Measurements from ENCODE around the gene RAB43.

Gene RAB43

DNA sequence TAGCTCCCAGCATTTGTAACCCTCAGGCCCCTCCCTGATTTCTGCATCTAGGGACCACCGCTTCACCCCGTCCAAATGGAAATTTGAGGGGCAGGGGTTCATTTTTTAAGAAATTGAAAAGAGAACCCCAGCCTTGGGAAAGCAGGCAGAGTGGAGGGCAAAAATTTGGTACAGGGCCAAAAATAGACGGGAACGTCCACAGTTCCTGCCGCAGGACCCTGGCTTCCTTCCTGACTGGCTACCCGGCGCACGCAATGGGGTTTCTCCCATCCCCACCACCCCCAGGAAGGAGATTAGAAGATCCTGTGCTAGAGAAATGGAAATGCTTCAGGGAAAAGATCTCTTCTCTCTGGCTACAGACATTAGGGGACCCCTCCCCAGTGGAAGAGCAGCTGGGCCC is 40.1 kb downstream of the RAB43 start (continued):
- TF ChIP-seq ZNF843 (tag by site-specific recombination; IDR thresholded peaks at IDR 0.05) = no peak
- no peak for TF ChIP-seq ZNF274 (IDR thresholded peaks at IDR 0.05; ENCODE audit: low read length)
- no peak for TF ChIP-seq ZNF274 (tag by site-specific recombination; IDR thresholded peaks at IDR 0.05; ENCODE audit: borderline replicate concordance)
- TF ChIP-seq ZNF658 (tag by site-specific recombination; IDR thresholded peaks at IDR 0.05) = no peak
- no peak for TF ChIP-seq ZNF621 (tag by site-specific recombination; IDR thresholded peaks at IDR 0.05)
- TF ChIP-seq ZNF350 (tag by site-specific recombination; IDR thresholded peaks at IDR 0.05) = no peak
- no peak for TF ChIP-seq MYNN (tag by site-specific recombination; IDR thresholded peaks at IDR 0.05; ENCODE audit: borderline replicate concordance)
- TF ChIP-seq ZSCAN16 (tag by site-specific recombination; IDR thresholded peaks at IDR 0.05) = no peak
- TF ChIP-seq ZNF324 (tag by site-specific recombination; IDR thresholded peaks at IDR 0.05) = no peak
- no peak for TF ChIP-seq ZNF623 (tag by site-specific recombination; IDR thresholded peaks at IDR 0.05)
- no peak for TF ChIP-seq ZNF48 (tag by site-specific recombination; IDR thresholded peaks at IDR 0.05)
- TF ChIP-seq KLF9 (tag by site-specific recombination; IDR thresholded peaks at IDR 0.05; ENCODE audit: low read depth) = no peak
- no peak for TF ChIP-seq ZNF138 (tag by site-specific recombination; IDR thresholded peaks at IDR 0.05; ENCODE audit: borderline replicate concordance)

DNA sequence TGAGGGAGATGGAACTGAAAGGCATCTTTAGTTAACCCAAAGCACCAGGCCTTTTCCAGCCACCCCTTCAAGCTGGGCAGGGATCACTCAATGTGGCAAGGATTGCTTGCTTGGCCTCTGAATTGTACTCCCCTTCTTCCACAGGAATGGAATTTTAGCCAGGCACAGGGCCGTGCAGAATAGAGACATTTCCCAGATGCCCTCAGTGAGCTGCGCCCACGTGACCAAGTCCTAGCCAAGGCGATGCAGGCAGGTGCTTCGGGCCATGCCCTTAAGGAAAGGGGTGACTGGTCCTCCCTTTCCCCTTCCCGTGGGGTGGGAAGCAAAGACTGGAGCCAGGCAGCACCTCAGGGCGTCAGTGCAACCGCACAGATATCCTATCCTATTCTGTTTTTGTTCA is 43.1 kb downstream of the RAB43 start:
- Histone ChIP-seq H3K36me3 (ENCODE audit: control insufficient read depth in 2 of 2, insufficient read depth in 1 of 2, low read length in 2 of 2) (no peaks in the 10 kb centered on the region), H3K4me1 (ENCODE audit: control insufficient read depth, insufficient read depth, low read length) (no peaks in the 10 kb centered on the region), H3K9me3 (ENCODE audit: control insufficient read depth, insufficient read depth, low read depth, low read length) (no peaks in the 10 kb centered on the region), H3K27ac (ENCODE audit: extremely low read depth, low read depth, low read length) (no peak overlapping the region), H3K4me3 (ENCODE audit: low read depth, low read length) (no peak overlapping the region)
- TF ChIP-seq ZNF302 (tag by site-specific recombination; IDR thresholded peaks at IDR 0.05; ENCODE audit: low read depth) (no peak), ZNF184 (tag by site-specific recombination; IDR thresholded peaks at IDR 0.05) (no peak), ZNF335 (tag by site-specific recombination; conservative IDR thresholded peaks at IDR 0.05) (no peak), HOXA7 (CRISPR knock-in tag; IDR thresholded peaks at IDR 0.05; ENCODE audit: borderline replicate concordance) (no peak), ZNF133 (tag by site-specific recombination; IDR thresholded peaks at IDR 0.05) (no peak), SETDB1 (IDR thresholded peaks at IDR 0.05; ENCODE audit: insufficient read length, low read length) (no peak), ZNF560 (tag by site-specific recombination; IDR thresholded peaks at IDR 0.05; ENCODE audit: borderline replicate concordance) (no peak), BCL11B (tag by site-specific recombination; IDR thresholded peaks at IDR 0.05; ENCODE audit: low read depth) (no peak), IKZF3 (tag by site-specific recombination; IDR thresholded peaks at IDR 0.05) (no peak), RBAK (tag by site-specific recombination; IDR thresholded peaks at IDR 0.05) (no peak)
- TF ChIP-seq, protein P1, sequence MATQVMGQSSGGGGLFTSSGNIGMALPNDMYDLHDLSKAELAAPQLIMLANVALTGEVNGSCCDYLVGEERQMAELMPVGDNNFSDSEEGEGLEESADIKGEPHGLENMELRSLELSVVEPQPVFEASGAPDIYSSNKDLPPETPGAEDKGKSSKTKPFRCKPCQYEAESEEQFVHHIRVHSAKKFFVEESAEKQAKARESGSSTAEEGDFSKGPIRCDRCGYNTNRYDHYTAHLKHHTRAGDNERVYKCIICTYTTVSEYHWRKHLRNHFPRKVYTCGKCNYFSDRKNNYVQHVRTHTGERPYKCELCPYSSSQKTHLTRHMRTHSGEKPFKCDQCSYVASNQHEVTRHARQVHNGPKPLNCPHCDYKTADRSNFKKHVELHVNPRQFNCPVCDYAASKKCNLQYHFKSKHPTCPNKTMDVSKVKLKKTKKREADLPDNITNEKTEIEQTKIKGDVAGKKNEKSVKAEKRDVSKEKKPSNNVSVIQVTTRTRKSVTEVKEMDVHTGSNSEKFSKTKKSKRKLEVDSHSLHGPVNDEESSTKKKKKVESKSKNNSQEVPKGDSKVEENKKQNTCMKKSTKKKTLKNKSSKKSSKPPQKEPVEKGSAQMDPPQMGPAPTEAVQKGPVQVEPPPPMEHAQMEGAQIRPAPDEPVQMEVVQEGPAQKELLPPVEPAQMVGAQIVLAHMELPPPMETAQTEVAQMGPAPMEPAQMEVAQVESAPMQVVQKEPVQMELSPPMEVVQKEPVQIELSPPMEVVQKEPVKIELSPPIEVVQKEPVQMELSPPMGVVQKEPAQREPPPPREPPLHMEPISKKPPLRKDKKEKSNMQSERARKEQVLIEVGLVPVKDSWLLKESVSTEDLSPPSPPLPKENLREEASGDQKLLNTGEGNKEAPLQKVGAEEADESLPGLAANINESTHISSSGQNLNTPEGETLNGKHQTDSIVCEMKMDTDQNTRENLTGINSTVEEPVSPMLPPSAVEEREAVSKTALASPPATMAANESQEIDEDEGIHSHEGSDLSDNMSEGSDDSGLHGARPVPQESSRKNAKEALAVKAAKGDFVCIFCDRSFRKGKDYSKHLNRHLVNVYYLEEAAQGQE (tag by site-specific recombination; IDR thresholded peaks at IDR 0.05) = no peak
- TF ChIP-seq, protein P2, sequence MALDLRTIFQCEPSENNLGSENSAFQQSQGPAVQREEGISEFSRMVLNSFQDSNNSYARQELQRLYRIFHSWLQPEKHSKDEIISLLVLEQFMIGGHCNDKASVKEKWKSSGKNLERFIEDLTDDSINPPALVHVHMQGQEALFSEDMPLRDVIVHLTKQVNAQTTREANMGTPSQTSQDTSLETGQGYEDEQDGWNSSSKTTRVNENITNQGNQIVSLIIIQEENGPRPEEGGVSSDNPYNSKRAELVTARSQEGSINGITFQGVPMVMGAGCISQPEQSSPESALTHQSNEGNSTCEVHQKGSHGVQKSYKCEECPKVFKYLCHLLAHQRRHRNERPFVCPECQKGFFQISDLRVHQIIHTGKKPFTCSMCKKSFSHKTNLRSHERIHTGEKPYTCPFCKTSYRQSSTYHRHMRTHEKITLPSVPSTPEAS (tag by site-specific recombination; IDR thresholded peaks at IDR 0.05) = no peak
- CTCF ChIA-PET = interaction anchor here (1.0 to 1.4 kb wide), 2 partner anchors 25 to 108 kb away, joined by 4 to 6 read pairs; no protein-coding TSS in a partner anchor
- POLR2A ChIA-PET = no interaction called here
